GM23248 (cell line): ENCODE measurements around the gene DOCK9.

Experiments used
- EZH2 ChIP-seq: fragments of 200-600 bp; sonication (generic); IDR thresholded peaks from 2 replicates; pipeline ENCODE4 v1.6.1; 2018; ENCODE audit warnings: antibody characterized with exemption, mild to moderate bottlenecking; ENCODE audit not compliant: insufficient read depth, poor library complexity, severe bottlenecking
- EZH2phosphoT487 ChIP-seq: fragments of 200-600 bp; sonication (generic); IDR thresholded peaks from 2 replicates; pipeline ENCODE4 v1.6.1; 2018; ENCODE audit warnings: antibody characterized with exemption, moderate library complexity, mild to moderate bottlenecking, low read depth; ENCODE audit not compliant: insufficient read depth

GRCh38 chr13:98988277-98988676 is 10.4 kb upstream of the DOCK9 start:
- TF ChIP-seq EZH2 (no peak), EZH2phosphoT487 (no peak)
